ENCODE measurements around the gene ADARB2. TPM values are rescaled to one million over a fixed set of nuclear protein-coding genes. Genes with fewer than 3 reads are reported as not detected.

The ADARB2 gene
- total RNA-seq, 3 donors from 2014 or later: 0.31 to 4.2 TPM; not detected in 1

GRCh38 chr10:1531883-1532597 is 205.3 kb downstream of the ADARB2 start:
- no peak overlapping the region for H3K4me3 ChIP-seq
- no peaks in the 10 kb centered on the region for H3K36me3 ChIP-seq (ENCODE audit: low read depth)
- H3K4me1 ChIP-seq (ENCODE audit: low read depth): no peaks in the 10 kb centered on the region
- ATAC-seq: no peak
- no peak for DNase-seq
- no peaks in the 10 kb centered on the region for H3K9me3 ChIP-seq
- TF ChIP-seq CTCF (IDR thresholded peaks at IDR 0.05): no peak
- intact Hi-C loops (cut with DNase I, micrococcal nuclease): no loop called here

GRCh38 chr10:1530871-1531517 is 206.3 kb downstream of the ADARB2 start:
- no peaks in the 10 kb centered on the region for H3K4me1 ChIP-seq (ENCODE audit: low read depth)
- intact Hi-C loops (cut with DNase I, micrococcal nuclease): no loop called here

GRCh38 chr10:1529806-1530413 is 207.4 kb downstream of the ADARB2 start:
- Histone ChIP-seq H3K36me3 (ENCODE audit: low read depth) (no peaks in the 10 kb centered on the region), H3K9me3 (no peaks in the 10 kb centered on the region), H3K4me3 (no peak overlapping the region), H3K4me1 (ENCODE audit: low read depth) (no peaks in the 10 kb centered on the region)
- DNase-seq (no peak), ATAC-seq (no peak)
- no peak for TF ChIP-seq CTCF (IDR thresholded peaks at IDR 0.05)
- intact Hi-C loops (cut with DNase I, micrococcal nuclease): no loop called here

More at GRCh38 chr10:1530871-1531517, 206.3 kb downstream of the ADARB2 start:
- no peak for TF ChIP-seq CTCF (IDR thresholded peaks at IDR 0.05)
- no peaks in the 10 kb centered on the region for H3K36me3 ChIP-seq (ENCODE audit: low read depth)
- H3K9me3 ChIP-seq: no peaks in the 10 kb centered on the region
- ATAC-seq (no peak), DNase-seq (no peak)
- H3K4me3 ChIP-seq: no peak overlapping the region

GRCh38 chr10:1527951-1528350 is 209.4 kb downstream of the ADARB2 start:
- ATAC-seq (no peak), DNase-seq (no peak)
- Histone ChIP-seq H3K36me3 (ENCODE audit: low read depth) (no peaks in the 10 kb centered on the region), H3K4me1 (ENCODE audit: low read depth) (no peaks in the 10 kb centered on the region), H3K9me3 (no peaks in the 10 kb centered on the region), H3K4me3 (no peak overlapping the region)
- intact Hi-C loops (cut with DNase I, micrococcal nuclease): no loop called here
- no peak for TF ChIP-seq CTCF (IDR thresholded peaks at IDR 0.05)

GRCh38 chr10:1526436-1527055 is 210.8 kb downstream of the ADARB2 start:
- Histone ChIP-seq H3K4me1 (ENCODE audit: low read depth) (no peaks in the 10 kb centered on the region), H3K9me3 (no peaks in the 10 kb centered on the region), H3K4me3 (no peak overlapping the region), H3K36me3 (ENCODE audit: low read depth) (no peaks in the 10 kb centered on the region)
- DNase-seq: no peak
- intact Hi-C loops (cut with DNase I, micrococcal nuclease): no loop called here
- no peak for ATAC-seq
- no peak for TF ChIP-seq CTCF (IDR thresholded peaks at IDR 0.05)
